Peyer's patch (tissue), 4 donors: ENCODE measurements around the gene OR1K1.

Experiments used
- POLR2A ChIP-seq, 2 donors: fragments of 450-650 bp; IDR thresholded peaks; one replicate each; pipeline ENCODE4 v1.5.1; 2017; ENCODE audit warnings: antibody characterized with exemption in 2 of 2, mild to moderate bottlenecking in 2 of 2, moderate library complexity in 2 of 2
- TF ChIP-seq, protein P1 (sequence below), 6 experiments: fragments of 450-650 bp in 4 of 6; fragments of 200-600 bp in 2 of 6; sonication (generic) in 1 of 6; IDR thresholded peaks; one replicate each; pipeline ENCODE4 v1.5.1; 2017 to 2019; ENCODE audit warnings: antibody characterized with exemption in 6 of 6, mild to moderate bottlenecking in 3 of 6, moderate library complexity in 1 of 6

DNA sequence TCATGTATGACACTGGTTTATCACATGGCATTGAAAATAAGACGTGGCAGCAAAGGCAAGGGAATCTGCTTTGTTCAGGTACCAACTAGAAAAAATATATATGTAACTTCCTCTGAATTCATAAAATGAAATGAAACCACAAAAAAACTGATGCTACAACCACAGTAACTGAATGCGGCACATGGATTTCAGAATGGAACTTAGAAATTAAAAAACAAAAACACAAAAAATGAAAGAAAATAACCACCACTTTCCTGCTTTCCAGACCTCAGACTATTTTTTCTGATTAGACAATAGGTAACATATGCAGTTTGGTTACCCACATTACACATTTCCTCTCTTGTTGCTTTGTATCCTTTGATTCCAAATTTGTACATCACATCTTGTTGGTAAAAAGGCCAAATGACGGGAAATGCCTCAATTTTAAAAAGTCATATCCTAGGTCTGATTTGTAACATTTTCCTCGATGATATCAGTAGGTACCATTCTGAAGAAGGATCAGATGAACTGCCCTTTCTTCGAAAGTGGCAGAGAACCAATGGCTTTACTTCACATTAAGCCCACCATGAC is 46.5 kb downstream of the OR1K1 start:
- TF ChIP-seq, protein P1, sequence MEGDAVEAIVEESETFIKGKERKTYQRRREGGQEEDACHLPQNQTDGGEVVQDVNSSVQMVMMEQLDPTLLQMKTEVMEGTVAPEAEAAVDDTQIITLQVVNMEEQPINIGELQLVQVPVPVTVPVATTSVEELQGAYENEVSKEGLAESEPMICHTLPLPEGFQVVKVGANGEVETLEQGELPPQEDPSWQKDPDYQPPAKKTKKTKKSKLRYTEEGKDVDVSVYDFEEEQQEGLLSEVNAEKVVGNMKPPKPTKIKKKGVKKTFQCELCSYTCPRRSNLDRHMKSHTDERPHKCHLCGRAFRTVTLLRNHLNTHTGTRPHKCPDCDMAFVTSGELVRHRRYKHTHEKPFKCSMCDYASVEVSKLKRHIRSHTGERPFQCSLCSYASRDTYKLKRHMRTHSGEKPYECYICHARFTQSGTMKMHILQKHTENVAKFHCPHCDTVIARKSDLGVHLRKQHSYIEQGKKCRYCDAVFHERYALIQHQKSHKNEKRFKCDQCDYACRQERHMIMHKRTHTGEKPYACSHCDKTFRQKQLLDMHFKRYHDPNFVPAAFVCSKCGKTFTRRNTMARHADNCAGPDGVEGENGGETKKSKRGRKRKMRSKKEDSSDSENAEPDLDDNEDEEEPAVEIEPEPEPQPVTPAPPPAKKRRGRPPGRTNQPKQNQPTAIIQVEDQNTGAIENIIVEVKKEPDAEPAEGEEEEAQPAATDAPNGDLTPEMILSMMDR (IDR thresholded peaks at IDR 0.05), result no peak
- TF ChIP-seq POLR2A (IDR thresholded peaks at IDR 0.05), result no peak
